AG09309 (cell line): ENCODE results near the gene RBMS2.

Experiments
- DNase-seq: peaks from one replicate; pipeline ENCODE4 v3.0.0-alpha.2; 2010; ENCODE audit warnings: low read depth
- H3K4me3 ChIP-seq: 2 replicates; pipeline ENCODE4 v1.5.1; 2011; ENCODE audit warnings: mild to moderate bottlenecking, low read depth, low read length, moderate library complexity; ENCODE audit not compliant: control insufficient read depth
- TF ChIP-seq, protein P1 (sequence below): IDR thresholded peaks from 2 replicates; pipeline ENCODE4 v1.5.1; 2011; ENCODE audit warnings: mild to moderate bottlenecking, low read depth, low read length, inconsistent platforms; ENCODE audit not compliant: insufficient read depth, control insufficient read depth; ENCODE audit errors: missing control alignments

Gene RBMS2, protein sequence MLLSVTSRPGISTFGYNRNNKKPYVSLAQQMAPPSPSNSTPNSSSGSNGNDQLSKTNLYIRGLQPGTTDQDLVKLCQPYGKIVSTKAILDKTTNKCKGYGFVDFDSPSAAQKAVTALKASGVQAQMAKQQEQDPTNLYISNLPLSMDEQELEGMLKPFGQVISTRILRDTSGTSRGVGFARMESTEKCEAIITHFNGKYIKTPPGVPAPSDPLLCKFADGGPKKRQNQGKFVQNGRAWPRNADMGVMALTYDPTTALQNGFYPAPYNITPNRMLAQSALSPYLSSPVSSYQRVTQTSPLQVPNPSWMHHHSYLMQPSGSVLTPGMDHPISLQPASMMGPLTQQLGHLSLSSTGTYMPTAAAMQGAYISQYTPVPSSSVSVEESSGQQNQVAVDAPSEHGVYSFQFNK

DNA sequence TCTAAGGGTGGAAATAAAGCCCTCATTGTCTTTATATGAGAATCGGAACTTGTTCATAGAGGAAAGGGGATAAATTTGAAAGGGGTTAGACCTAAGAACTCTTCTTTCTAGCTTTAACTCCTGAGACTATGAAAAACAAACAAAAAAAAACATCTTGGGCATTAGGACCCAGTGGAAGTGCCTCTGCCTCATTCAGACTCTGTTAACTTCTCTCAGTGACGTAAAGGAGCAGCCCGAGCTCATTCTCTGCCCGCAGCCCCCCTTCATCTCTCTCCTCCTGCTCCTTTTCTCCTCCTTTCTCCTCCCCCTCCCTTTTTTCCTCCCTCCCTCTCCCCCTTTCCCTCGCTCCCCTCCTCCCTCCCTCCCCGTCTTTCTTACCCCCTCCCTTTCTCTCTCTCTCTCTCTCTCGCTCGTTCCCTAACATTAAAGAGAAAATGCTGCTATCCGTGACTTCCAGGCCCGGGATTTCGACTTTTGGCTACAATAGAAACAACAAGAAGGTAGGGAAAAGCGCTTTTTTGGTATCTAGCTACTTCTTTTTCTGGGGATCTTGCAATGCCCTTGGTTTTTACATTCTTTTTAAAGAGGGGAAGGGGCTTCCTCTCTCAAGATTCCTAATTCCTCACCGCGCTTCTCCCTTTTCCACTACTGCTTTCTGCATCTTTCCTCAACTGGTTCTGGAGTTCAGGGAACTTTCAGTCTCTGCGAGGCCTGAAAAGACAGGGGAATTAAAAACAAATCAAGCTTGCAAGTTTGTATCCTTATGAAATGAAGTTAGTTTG lies at the start of gene RBMS2:
RBMS2 (plus strand) TSS at position 231 of the 782 bp plus-strand sequence; CDS start at position 435, 204 bp downstream.
- TF ChIP-seq, protein P1, sequence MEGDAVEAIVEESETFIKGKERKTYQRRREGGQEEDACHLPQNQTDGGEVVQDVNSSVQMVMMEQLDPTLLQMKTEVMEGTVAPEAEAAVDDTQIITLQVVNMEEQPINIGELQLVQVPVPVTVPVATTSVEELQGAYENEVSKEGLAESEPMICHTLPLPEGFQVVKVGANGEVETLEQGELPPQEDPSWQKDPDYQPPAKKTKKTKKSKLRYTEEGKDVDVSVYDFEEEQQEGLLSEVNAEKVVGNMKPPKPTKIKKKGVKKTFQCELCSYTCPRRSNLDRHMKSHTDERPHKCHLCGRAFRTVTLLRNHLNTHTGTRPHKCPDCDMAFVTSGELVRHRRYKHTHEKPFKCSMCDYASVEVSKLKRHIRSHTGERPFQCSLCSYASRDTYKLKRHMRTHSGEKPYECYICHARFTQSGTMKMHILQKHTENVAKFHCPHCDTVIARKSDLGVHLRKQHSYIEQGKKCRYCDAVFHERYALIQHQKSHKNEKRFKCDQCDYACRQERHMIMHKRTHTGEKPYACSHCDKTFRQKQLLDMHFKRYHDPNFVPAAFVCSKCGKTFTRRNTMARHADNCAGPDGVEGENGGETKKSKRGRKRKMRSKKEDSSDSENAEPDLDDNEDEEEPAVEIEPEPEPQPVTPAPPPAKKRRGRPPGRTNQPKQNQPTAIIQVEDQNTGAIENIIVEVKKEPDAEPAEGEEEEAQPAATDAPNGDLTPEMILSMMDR, result no peak
- peak within 1 kb of the TSS; percentile 56 for H3K4me3 ChIP-seq
- peak; percentile 78 for DNase-seq

DNA sequence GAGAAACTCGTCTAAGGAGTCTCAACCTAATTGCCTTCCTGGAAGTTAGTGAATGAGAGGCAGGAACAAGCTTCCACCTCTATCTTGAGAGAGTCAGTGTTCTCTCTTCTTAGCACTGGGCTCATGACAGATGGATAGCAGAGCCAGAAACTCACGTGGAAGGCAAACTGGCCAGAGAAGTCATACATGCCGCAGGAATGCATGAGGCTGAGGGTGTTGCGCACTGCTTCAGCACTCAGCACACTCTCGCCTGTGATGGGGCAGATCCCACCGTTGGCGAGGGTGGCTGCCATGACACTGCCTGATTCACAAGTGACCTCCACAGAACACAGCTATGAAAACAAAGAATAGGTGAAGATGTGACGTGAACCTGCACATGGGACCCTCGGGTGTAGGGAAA lies 47.2 kb upstream of the RBMS2 start:
- DNase-seq, result no peak
- H3K4me3 ChIP-seq, result no peak overlapping the region
- TF ChIP-seq, protein P1, result no peak

DNA sequence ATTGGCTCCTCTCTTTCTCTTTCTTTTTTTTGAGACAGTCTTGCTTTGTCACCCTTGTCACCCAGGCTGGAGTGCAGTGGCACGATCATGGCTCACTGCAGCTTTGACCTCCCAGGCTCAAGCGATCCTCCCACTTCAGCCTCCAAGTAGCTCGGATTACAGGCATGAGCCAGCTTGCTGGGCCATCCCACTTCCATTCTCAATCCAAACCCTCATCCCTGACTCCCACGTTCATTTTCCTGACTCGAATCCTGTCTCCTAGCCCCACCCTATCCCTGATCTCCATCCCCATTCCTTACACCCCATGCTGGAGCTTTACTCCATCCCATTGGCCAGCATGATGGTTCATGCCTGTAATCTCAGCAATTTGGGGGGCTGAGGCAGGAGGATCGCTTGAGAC lies 45.5 kb upstream of the RBMS2 start:
- H3K4me3 ChIP-seq, result no peak overlapping the region
- DNase-seq, result no peak
- TF ChIP-seq, protein P1, result no peak

DNA sequence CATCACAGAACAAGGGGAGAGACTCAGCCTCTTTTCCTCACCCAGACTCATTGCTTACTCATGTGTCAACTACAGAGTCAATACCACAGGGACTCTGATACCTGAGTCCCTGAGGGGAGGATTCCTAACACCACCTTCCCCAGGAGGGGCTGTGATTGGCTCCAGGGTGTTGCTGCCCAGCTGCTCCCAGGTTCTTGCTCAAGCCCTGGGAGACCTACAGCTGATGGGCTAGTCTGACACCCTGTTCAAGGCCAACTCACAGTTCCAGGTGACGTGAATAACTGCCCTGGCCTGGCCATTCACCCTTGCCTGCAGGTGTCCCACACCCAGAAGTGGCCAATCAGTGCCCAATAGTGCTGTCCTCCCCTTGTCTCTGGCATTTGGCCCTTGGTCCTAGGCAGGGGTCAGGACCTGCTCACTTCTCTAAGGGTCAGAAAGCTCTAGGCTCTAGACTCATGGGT lies 44.6 kb upstream of the RBMS2 start:
- TF ChIP-seq, protein P1, result no peak
- H3K4me3 ChIP-seq, result no peak overlapping the region
- DNase-seq, result no peak

DNA sequence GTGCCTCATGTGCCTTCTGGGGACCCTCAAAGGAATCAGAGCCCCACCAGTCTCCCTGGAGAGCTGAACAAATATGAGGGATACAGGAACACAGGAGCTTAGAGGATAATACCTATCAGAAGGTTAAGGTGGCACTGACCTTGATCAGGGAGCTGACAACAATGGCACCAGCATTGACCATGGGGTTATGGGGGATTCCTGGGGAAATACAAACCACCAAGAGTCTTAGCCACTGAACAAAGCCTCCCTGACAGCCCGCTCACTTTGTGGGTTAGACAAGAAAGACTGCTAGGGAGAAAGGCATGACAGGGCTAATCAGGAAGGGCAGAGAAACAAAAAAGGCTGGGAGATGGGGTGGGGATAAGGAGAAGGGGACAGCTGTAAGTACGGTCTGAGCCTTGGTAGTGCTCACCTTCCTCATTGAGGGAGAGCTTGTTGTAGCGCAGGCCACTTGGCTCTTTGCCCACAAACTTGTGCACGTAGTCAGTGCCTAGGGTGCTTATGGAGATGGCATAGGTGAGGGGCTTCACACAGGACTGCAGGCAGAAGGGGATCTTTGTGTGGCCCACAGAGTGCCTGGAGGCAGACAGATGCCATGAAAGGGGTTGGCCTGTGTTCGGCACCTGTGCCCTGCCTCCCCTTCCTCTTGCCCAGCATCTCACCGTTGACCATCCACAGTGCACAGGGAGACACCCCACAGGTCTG lies 43.9 kb upstream of the RBMS2 start:
- no peak overlapping the region for H3K4me3 ChIP-seq
- DNase-seq, result no peak
- TF ChIP-seq, protein P1, result no peak

DNA sequence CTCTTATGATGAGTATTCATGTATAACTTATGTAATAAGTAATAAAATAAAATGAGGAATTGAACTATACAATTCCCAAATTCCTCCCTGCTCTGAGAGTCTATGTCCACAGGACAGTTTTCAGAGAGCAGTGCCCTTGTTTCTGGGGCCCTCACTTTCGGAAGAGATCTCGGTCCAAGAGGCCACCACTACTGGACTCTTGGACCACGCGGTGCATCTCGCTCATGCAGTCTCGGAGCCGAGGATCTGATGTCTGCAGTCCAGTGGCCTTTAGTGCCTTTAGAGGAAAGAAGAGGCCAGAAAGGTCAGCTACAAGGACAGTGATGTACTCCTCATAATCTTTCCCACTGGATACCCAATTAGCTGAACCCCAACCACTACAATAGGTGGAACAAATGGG lies 42.0 kb upstream of the RBMS2 start:
- TF ChIP-seq, protein P1, result no peak
- no peak overlapping the region for H3K4me3 ChIP-seq
- DNase-seq, result no peak
